Ramos (cell line): ENCODE measurements around the gene MCTP1.
"Not testable (repeated sequence)": the region's sequence is repeated elsewhere in the genome, so short reads cannot be mapped to it uniquely, and the experiment has no call there.

Source experiments
- in situ Hi-C: fragments of 300-500 bp; cut with MboI; formaldehyde crosslinking; loops from one replicate; pipeline ENCODE4 v1.14.3; 2022; ENCODE audit warnings: low sequenced_read_pairs; ENCODE audit not compliant: unreplicated experiment

The MCTP1 gene

DNA sequence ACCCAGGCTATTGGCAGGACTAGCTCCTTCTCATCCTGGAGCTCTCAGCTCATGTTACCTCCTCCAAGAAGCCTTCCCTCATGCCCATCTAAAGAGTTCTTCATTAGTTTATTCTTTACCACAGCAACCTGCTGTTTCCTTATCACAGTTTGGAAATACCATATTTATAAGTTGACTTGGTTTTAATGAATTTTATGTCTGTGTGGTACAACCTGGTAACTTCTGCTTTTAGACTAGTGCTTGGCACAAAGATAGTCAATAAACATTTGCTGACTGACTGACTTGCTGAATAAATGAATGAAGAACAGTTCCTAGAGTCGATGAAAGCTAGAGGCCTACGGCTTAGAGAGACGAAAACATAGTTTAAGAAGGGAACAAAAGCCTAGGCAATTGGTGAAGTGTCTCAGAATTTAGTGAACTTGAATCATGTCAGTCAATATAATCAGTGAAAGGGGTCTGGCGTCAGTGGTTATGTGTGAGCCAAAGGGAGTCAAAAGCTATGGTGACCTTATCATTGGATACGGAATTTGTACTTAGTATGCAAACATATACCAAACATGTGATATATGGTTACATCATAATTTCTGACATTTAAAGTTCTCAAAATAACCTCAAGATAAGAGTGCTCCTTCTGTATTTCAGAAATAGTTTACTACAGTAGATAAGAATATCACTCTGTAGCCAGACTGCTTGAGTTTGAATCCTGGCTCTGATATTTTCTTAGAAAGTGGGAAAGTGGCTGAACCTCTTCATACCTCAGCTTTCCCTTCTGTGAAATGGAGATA lies 239.5 kb downstream of the MCTP1 start:
- in situ Hi-C loops: no loop called here

DNA sequence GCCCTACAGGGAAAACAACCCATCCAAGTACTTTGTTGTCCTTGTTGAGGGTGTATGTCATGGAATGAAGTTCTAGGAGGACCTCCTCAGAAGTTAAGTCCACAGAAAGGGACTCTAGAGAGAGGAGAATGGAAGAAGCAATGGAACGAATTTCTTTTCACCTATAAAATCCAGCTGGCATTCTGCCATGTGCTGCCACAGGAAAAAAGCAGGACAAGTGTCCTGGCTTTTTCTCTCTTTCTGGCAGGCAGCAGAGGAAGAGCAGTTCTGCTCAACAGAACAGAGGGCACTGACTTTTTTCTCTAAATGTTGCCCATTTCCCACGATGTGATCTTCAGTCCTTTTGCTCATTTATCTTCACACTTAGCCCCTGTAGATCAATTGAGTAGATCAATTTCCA lies 240.8 kb downstream of the MCTP1 start:
- in situ Hi-C loops: no loop called here

DNA sequence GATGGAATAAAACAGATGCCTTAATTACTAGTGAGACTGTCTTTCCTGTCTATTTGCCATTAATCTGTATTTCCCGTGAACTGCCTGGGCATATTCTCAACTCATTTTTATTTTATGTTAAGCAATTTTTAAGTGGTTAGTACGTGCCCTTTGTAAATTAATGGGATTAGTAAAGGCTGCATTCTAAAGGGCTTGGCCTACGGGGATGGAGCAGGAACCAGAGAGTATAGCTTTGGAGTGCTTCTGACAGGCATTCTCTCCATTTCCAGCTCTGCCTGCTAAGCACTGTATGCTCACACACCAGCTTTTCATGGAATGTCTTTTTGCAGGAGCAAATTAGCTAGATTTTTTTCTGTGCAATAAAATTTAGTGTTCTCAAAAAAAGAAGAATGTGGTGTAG lies 241.2 kb downstream of the MCTP1 start:
- in situ Hi-C loops: no loop called here

DNA sequence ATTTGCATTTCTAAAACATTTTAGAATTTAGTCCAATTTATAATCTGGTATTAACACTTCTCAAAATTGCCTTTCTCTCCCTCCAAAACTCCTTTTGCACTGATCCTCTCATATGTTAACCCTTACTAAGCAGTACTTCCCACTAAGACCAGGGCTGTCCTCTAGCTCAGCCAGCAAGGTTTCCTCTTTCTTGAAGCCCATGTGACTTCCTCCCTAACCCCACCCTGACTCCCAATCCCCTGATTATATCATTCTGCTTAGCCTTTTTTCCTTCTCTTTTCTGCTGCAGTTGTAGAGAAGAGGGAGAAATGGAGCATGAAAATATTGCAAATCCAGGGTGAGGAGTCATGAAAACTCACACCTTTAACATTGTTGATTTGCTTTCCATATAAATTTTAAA lies 241.7 kb downstream of the MCTP1 start:
- in situ Hi-C loops: no loop called here

DNA sequence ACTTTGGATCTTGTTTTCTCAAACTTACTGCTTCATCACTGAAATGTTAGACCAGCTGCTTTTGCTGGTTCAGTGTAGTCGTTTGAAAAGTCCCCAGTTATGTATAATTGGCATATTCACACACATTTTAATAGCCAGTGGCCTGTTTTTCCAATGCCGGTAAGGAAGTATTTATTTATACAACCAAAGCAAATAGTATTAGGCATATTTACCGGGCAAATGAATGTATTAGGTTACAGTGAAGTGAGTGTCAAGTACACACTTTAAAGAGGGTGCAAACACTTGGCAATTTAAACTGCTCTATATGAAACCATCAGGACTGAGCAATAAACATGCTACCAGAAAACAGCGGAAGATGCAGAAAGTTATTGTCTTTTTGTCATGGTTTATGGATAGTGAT lies 242.9 kb downstream of the MCTP1 start:
- in situ Hi-C loops: no loop called here

DNA sequence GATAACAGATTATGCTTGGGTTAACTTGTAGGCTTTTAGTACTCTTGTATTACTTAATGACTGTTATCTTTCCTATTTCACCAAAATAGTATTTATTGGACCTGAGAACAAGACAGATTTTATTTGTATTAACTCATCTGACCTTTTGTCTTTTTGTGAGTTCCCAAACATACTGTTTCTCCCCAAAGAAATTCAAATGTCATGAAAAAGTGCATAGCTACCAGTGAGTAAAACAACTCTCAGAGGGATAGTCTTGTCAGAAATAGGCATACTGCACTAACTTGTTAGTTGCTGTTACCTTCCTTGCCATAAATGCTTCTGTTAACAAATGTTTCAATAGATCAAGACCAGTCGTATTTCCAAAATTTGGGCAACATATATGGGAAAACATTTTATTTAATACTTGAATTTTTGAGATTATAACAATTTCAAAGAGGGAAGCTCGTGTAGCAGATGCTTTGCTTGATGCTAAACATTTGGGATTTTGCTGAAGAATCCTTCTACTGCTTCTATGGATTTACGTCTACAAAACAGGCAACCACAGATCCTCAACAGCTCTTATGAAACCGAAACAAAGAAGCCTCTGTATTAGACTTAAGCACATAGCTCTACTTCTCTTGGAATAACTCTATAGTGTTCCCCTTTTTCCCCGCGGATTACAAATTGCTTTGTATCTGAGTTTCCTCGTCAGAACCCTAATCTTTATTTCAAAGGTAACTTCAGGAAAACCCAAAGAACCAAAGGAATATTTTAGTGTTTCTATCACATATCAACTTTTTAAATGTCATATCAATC lies 248.8 kb downstream of the MCTP1 start:
- in situ Hi-C loops: no loop called here

DNA sequence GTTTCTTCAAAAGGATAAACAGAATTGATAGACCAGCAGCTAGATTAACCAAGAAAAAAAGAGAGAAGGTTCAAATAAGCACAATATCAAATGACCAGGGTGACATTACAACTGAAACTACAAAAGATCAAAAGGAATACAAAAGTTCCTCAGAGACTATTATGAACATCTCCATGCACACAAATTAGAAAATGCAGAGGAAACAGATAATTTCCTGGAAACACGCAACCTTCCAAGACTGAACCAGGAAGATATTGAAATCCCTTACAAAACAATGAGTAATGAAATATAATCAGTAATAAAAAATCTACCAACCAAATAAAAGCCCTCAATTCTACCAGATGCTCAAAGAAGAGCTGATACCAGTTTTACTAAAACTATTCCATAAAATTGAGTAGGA lies 252.1 kb downstream of the MCTP1 start:
- in situ Hi-C loops: no loop called here

DNA sequence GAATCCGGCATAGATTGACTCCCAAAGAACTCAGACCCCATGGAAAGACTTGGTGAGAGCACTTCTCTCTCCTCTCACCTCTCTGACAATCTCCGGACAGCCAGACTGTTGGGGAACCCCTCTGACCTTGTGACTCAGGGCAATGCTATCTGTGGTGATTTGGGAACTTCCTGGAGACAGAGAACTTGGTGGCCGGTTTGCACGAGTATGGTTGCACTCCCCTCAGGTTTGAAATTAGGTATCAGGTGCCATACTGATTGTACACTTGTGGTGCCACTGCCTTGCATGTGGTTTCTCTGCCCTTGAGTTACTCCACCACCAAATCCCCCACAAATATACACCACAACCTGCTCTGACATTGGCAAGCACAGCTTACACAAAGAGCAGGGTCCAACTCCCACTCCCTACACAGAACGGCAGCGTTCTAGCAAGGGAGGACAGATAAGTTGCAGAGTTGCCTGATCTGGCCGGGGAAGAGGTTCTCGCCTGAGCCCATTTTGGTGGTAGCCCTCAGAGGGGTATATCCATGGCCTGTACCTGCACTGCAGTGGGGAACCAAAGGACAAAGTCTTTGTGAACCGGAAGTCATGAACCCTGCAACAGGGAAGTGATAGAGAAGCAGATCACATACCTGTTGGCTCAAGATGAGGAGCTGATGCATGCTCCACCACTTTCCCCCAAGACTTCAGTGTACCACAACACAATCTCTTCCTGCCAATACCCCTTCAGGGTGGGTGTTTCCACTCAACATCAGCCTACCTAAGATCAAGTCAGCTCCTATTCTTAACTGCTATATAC lies 255.1 kb downstream of the MCTP1 start:
- in situ Hi-C loops: no loop called here

DNA sequence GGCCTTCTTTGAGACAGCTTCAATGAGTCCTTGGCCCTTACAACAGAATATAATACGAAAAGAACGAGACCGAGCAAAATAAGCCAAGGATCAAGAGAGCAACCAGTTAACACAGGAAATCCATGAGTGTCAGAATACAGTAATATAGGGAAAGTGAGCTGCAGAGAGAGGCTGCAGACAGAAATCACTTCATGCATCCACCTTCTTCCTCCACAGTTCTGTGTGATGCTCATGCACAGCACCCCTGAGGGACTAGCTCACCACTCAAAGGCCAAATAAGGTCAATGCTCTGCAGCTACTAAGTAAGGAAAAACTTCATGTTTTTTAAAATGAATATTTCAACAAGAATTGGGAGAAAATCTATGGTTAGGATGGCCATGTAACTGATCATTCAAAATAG lies 257.1 kb downstream of the MCTP1 start:
- in situ Hi-C loops: no loop called here

DNA sequence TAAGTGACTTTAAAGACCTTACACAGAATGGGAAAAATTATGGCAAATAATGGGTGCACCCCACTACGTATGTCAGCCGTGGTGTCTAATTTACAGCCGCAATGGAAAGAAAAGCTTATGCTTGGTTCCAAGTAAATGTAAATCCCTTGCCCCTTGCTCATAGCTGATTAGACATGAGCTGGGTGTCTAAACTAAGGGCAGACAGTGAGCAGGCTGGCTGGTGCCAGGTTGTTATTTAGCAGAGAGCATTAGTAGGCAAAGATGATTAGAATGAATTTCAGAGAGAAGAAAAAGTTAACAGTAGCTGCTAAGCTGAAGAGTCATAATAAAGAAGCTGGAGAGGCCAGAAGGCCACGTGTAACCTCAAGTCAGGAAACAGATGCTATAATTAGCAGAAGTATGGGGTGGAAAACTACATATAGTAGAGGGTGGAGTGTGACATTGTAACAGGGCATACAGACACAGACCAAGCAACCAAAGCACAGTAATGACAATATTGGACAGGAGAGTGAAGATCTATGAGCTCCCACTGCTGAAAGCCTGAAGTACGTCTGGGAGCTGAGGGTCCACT lies 257.7 kb downstream of the MCTP1 start:
- in situ Hi-C loops: no loop called here

DNA sequence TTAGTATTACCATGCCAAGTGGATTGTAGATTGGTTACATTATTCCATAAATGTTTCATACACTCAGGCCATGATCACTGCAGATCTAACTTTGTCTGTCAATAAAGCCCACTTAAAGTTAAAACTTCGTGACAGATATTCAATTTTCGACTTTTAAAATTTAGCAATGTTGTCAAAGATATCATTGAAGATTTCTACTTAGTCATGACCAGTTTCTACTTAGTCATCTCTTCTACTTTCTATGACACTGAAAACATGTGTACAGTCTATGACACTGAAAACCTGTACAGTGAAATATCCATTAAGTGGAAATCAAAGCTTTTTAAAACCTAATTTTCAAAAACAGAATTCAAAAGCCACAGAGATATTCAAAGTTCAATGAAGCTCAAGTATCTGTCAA lies 258.2 kb downstream of the MCTP1 start:
- in situ Hi-C loops: no loop called here

DNA sequence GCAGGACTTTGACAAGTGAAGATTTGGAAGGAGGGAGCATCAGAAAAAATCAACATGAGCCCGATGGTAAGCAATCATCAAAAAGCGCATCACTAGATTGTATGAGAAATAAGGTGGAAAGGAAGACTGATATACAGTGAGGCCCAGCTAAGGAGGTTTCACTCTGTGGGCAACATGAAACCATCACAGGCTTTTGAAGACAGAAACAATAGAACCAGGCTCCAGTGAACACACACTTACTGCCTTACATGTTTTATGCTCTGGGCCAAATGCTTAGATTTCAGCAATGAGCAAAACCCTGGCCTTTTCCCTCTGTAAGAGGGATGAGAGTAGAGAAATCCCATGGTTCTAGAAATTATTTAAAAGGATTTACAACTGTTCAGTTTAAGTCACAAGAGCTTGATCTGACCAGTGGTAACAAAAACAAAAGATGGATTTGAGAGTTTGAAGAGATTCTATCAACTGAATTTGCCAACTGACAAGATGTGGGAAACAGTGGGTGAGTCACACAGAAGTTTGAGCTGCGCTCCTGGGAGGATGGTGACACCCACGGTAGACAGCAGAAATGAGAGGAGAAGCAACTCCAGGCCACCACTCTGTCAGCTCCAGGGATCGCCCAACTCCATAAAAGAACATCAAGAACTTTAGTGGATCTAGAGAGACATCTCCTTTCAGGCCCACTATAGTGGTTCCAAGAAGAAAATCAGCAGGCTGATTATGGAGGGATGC lies 261.8 kb downstream of the MCTP1 start:
- in situ Hi-C loops: no loop called here

DNA sequence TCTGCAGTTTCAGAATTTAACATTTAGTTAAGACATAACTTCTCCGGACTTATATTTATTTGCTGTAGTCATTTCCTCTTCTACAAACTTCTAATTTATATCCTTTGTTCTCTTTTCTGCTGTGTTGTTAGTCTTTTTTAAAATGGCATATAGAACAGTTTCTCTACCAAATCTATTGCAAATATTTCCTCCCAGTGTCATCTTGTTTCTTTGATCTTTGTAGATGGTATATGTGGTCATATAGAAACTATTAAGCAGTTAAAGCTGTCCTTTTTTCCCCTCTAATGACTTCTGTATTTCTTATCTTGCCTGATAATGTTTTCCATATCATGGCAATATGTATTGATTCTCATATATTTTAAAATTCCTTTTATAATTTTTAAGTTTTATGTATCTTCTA lies 264.5 kb downstream of the MCTP1 start:
- in situ Hi-C loops: no loop called here

DNA sequence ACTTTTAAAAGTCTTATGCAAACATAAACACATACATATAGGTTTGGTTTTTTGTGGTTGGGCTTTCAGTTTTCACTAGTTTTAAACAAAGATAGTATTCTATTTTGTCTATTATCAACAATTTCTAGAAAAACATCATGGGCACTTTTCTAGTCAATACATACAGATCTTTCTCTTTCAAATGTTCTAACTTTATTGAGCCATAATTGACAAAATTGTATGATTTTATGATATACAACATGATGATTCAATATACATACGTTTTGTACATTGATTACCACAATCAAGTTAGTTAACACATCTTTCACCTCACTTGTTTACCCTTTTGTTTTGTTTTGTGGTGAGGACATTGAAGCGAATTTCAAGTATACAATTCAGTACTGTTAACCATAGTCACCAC lies 265.9 kb downstream of the MCTP1 start:
- in situ Hi-C loops: no loop called here

DNA sequence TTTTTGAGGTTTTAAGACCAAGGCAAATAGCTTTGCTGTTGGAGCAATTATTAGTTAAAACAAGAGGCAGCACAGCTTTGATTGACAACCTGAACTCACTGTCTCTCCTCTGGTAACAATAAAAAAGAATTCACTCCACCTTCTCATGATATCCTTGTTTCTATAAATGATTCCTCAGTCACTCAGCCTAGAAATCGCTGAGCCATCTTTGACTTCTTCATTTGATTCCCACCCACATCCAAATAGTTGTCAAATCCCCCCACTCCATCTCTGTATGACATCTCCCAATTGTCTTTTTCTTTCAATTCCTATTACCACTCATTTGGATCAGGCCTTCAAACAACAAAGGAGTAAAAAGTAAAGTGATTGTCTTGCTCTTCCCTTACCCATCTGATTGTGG lies 266.4 kb downstream of the MCTP1 start:
- in situ Hi-C loops: no loop called here

DNA sequence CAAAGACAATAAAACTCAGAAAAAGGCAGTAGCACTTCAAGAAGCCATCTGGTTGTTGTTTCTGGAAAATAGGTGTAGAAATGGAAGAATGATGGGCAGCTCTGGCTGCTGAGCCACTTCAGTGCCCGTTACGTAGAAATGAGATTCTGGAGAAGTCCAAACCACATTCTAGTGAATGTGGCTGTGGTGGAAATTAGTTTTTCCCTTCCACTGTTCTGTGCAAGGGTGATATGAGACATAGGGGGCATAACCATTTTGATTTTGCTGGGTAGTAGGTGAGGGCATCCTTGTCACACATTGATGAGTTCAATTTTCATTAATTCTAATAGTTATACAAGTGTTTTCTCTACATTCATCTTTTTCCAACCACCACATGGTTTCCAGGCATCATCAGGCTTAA lies 275.1 kb downstream of the MCTP1 start:
- in situ Hi-C loops: no loop called here

DNA sequence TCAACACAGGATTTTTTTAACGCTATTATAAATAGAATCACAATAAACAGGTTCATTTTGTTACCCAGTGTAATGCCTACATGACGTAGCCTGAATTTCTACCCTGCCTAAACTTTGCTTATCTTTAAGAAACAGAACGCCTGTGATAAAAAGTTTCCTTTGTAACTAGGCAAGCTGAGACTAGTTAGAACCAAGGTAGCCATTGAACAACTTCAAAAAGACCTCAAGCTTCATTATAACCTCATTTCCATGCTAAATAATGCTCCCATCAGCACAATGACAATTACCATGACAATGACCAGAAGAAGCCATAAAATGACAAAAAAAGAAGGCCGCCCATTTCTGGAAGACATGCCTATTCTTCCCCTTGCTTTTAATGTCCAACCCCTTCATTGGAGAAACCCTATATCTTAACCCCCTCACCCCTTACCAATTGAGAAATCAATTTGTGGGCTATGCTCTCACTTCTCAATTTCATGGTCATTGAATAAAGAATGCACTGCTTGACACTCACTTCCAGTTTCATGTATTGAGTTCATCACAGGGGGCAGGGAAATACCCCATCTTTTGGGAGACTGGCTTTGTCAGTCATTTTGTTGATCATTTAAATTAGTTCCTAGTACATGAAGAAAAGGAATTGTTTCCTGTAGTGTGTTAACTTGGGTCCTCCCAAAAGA lies 276.8 kb downstream of the MCTP1 start:
- in situ Hi-C loops: no loop called here

DNA sequence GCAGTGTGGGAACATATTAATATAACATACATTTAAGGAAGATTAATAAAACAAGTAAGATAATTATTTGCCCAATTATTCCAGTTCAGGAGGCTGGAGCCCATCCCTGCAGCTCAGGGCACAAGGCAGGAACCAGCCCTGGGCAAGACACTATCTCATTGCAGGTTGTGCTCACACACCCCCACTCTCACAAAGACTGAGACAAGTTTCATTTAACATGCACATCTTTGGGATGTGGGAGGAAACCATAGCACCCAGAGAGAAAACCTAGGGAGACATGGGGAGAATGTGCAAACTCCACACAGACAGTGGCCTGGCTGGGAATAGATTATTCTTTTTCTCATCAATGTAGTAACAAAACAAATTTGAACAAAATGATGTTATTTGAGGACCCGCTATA lies 279.1 kb downstream of the MCTP1 start:
- in situ Hi-C loops: no loop called here

DNA sequence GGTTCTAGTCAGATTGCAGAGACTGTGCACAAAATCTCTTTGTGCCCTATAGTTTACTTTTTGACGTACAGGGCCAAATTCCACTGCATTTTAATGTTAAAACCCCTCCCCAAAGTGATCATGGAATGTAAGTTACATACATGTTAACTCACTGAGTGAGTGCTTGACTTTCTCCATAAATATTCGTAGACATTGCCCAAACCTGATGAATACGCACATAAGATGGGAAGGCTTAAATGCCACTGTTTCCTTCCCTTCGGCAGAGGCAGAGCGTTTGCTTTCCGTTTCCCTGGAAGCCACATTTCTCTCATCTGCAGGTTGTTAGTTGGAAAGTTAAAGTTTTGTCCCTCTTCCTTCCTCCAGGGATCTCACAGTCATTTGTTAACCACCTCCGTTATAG lies 286.2 kb downstream of the MCTP1 start:
- in situ Hi-C loops: no loop called here

DNA sequence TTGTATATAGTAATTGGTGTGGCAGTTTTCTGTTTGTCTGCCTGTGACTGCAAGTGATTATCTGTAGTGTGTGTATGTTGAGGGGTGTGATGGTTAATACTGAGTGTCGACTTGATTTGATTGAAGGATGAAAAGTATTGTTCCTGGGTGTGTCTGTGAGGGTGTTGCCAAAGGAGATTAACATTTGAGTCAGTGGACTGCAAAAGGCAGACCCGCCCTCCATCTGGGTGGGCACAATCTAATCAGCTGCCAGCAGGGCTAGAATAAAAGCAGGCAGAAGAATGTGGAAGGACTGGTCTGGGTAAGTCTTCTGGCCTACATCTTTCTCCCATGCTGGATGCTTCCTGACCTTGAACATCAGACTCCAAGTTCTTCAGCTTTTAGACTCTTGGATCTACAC lies 290.4 kb downstream of the MCTP1 start:
- in situ Hi-C loops: not testable (repeated sequence)
